GM21360 (cell line): Measurements from ENCODE around the gene HERC2.

Source experiments
- ATAC-seq: cut with Tn5 transposase; IDR thresholded peaks from one replicate; pipeline ENCODE4 v1.9.1; 2021; ENCODE audit warnings: mild to moderate bottlenecking, moderate library complexity; ENCODE audit not compliant: unreplicated experiment

HERC2 gene

GRCh38 chr15:28116521-28117431, 205.2 kb downstream of the HERC2 start:
- no peak for ATAC-seq

- ATAC-seq = no peak
Measured at GRCh38 chr15:28115871-28116270, 206.1 kb downstream of the HERC2 start.

- no peak for ATAC-seq
Measured at GRCh38 chr15:28114721-28115622, 207.0 kb downstream of the HERC2 start.

GRCh38 chr15:28114114-28114455, 207.9 kb downstream of the HERC2 start:
- no peak for ATAC-seq

GRCh38 chr15:28113394-28114113, 208.4 kb downstream of the HERC2 start:
- ATAC-seq = no peak

- ATAC-seq = no peak
Measured at GRCh38 chr15:28112962-28113361, 209.0 kb downstream of the HERC2 start.

- no peak for ATAC-seq
Measured at GRCh38 chr15:28112101-28112760, 209.7 kb downstream of the HERC2 start.

GRCh38 chr15:28111543-28111942, 210.4 kb downstream of the HERC2 start:
- ATAC-seq = no peak

GRCh38 chr15:28110481-28110881, 211.5 kb downstream of the HERC2 start:
- no peak for ATAC-seq

GRCh38 chr15:28109626-28110455, 212.1 kb downstream of the HERC2 start:
- no peak for ATAC-seq

GRCh38 chr15:28107904-28108275, 214.1 kb downstream of the HERC2 start:
- no peak for ATAC-seq

- ATAC-seq = no peak
Measured at GRCh38 chr15:28107111-28107903, 214.7 kb downstream of the HERC2 start.

GRCh38 chr15:28106294-28107110, 215.5 kb downstream of the HERC2 start:
- ATAC-seq = no peak

GRCh38 chr15:28105793-28106192, 216.2 kb downstream of the HERC2 start:
- no peak for ATAC-seq

GRCh38 chr15:28105224-28105791, 216.7 kb downstream of the HERC2 start:
- ATAC-seq = no peak

- no peak for ATAC-seq
Measured at GRCh38 chr15:28104326-28104725, 217.7 kb downstream of the HERC2 start.

- no peak for ATAC-seq
Measured at GRCh38 chr15:28103831-28104230, 218.1 kb downstream of the HERC2 start.

- no peak for ATAC-seq
Measured at GRCh38 chr15:28101983-28102441, 220.0 kb downstream of the HERC2 start.
